ENCODE measurements around the gene SLC1A2.

SLC1A2 gene

DNA sequence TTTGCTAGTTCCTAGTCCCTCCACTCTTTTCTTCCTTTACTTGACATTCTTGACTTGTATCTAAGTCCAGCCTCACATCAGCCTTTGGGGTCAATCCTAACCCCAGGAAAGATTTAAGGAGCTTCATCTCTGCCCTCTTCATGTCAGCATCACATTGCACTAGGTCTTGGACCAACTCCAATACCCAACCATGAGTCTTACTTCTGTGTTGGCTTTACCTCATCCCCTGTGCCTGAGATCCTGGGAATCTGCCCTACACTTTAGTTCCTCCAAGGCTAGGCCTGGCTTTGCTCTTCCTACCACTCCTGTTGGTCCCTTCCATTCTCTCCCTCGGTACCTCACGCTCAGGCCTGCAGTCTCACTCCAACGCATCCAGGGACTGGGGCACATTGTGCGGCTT is 117.0 kb downstream of the SLC1A2 start:
- in situ Hi-C loops (cut with HindIII; ENCODE audit: low sequenced_read_pairs): no loop called here
- DNase-seq (ENCODE audit: low read depth): no peak
- no peak overlapping the region for H3K4me3 ChIP-seq (ENCODE audit: low read depth, low read length)
- no peak for TF ChIP-seq CTCF (IDR thresholded peaks at IDR 0.05; ENCODE audit: low read depth, low read length, missing control alignments)

- H3K4me3 ChIP-seq (ENCODE audit: low read depth, low read length): no peak overlapping the region
- in situ Hi-C loops (cut with HindIII; ENCODE audit: low sequenced_read_pairs): no loop called here
- DNase-seq (ENCODE audit: low read depth): no peak
- TF ChIP-seq CTCF (IDR thresholded peaks at IDR 0.05; ENCODE audit: low read depth, low read length, missing control alignments): no peak
These were observed 121.0 kb downstream of the SLC1A2 start for GRCh38 chr11:35298369-35298768.

- no peak overlapping the region for H3K4me3 ChIP-seq (ENCODE audit: low read depth, low read length)
- in situ Hi-C loops (cut with HindIII; ENCODE audit: low sequenced_read_pairs): no loop called here
- no peak for DNase-seq (ENCODE audit: low read depth)
- no peak for TF ChIP-seq CTCF (IDR thresholded peaks at IDR 0.05; ENCODE audit: low read depth, low read length, missing control alignments)
These were observed 123.6 kb downstream of the SLC1A2 start for GRCh38 chr11:35295751-35296150.

DNA sequence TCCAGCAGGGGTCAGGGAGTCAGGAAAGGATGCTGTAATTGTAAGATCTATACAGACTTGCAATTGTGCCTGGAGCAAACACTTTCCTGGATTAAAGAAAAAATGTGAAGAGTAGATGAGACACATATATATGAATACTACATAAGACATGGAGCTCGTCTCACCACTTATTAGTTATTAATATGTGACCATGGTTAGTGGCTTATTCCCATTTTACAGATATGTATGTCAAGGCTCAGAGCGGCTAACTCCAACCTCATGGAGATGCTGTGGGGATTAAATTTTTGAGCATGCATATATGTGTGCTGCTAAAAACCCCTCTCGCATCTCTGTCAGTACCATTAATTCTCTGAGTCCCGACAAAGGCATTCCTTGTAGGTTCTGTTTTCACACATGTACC is 125.7 kb downstream of the SLC1A2 start:
- in situ Hi-C loops (cut with HindIII; ENCODE audit: low sequenced_read_pairs): no loop called here
- no peak for DNase-seq (ENCODE audit: low read depth)
- no peak overlapping the region for H3K4me3 ChIP-seq (ENCODE audit: low read depth, low read length)
- no peak for TF ChIP-seq CTCF (IDR thresholded peaks at IDR 0.05; ENCODE audit: low read depth, low read length, missing control alignments)

DNA sequence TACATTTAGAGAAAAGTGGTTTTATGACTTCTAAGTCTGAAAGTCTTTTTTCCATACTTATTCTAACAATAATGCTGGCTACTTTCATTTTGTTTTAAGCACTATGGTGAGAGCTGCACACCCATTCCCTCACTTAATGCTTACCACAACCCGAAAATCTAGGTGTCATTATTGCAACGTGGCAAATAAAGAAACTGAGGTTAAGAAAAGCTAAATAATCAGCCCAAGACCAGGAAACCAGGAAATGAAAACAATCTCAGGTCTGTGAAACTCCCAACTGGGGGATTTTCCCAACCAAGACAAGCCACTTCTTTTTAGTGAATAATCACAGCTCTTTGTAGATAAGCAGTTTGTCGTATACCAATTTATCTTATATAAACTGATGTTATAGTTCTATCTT is 126.3 kb downstream of the SLC1A2 start:
- no peak overlapping the region for H3K4me3 ChIP-seq (ENCODE audit: low read depth, low read length)
- DNase-seq (ENCODE audit: low read depth): no peak
- no peak for TF ChIP-seq CTCF (IDR thresholded peaks at IDR 0.05; ENCODE audit: low read depth, low read length, missing control alignments)
- in situ Hi-C loops (cut with HindIII; ENCODE audit: low sequenced_read_pairs): no loop called here

GRCh38 chr11:35292279-35292678 is 127.1 kb downstream of the SLC1A2 start:
- in situ Hi-C loops (cut with HindIII; ENCODE audit: low sequenced_read_pairs): no loop called here
- DNase-seq (ENCODE audit: low read depth): no peak
- no peak for TF ChIP-seq CTCF (IDR thresholded peaks at IDR 0.05; ENCODE audit: low read depth, low read length, missing control alignments)
- no peak overlapping the region for H3K4me3 ChIP-seq (ENCODE audit: low read depth, low read length)

- in situ Hi-C loops (cut with HindIII; ENCODE audit: low sequenced_read_pairs): no loop called here
- TF ChIP-seq CTCF (IDR thresholded peaks at IDR 0.05; ENCODE audit: low read depth, low read length, missing control alignments): no peak
- no peak for DNase-seq (ENCODE audit: low read depth)
- no peak overlapping the region for H3K4me3 ChIP-seq (ENCODE audit: low read depth, low read length)
These were observed 128.5 kb downstream of the SLC1A2 start for GRCh38 chr11:35290876-35291275.

Measured in astrocyte of the cerebellum (primary cell).